Activated T-cell treated with anti-CD3 and anti-CD28 coated beads, Interleukin-2, amount 50 U/mL, for 24 hours (primary cell): ENCODE data around the gene CBX1.

Experiments used
- DNase-seq: peaks from one replicate; pipeline ENCODE4 v3.0.0-alpha.2; 2020
- H3K27ac Mint-ChIP-seq: 2 replicates; pipeline ENCODE4 v1.8.0; 2020; ENCODE audit warnings: mild to moderate bottlenecking, mixed read lengths
- H3K27me3 Mint-ChIP-seq: 2 replicates; pipeline ENCODE4 v1.8.0; 2020; ENCODE audit warnings: mixed read lengths
- H3K36me3 Mint-ChIP-seq: 2 replicates; pipeline ENCODE4 v1.8.0; 2020; ENCODE audit warnings: low read depth, mixed read lengths
- H3K4me1 Mint-ChIP-seq: 2 replicates; pipeline ENCODE4 v1.8.0; 2020; ENCODE audit warnings: low read depth, mixed read lengths
- H3K4me3 Mint-ChIP-seq: 2 replicates; pipeline ENCODE4 v1.8.0; 2020; ENCODE audit warnings: mild to moderate bottlenecking, moderate library complexity, mixed read lengths
- H3K9me3 Mint-ChIP-seq: 2 replicates; pipeline ENCODE4 v1.8.0; 2020; ENCODE audit warnings: mixed read lengths

Gene CBX1

GRCh38 chr17:48054238-48055185 is 46.8 kb downstream of the CBX1 start:
- Mint-ChIP-seq H3K27me3 (no peaks in the 10 kb centered on the region), H3K27ac (peak overlapping the region; percentile 96), H3K4me3 (peak overlapping the region; percentile 54), H3K9me3 (no peaks in the 10 kb centered on the region), H3K4me1 (peaks cover 66% of the 10 kb centered on the region), H3K36me3 (peaks cover 96% of the 10 kb centered on the region)
- no peak for DNase-seq

DNA sequence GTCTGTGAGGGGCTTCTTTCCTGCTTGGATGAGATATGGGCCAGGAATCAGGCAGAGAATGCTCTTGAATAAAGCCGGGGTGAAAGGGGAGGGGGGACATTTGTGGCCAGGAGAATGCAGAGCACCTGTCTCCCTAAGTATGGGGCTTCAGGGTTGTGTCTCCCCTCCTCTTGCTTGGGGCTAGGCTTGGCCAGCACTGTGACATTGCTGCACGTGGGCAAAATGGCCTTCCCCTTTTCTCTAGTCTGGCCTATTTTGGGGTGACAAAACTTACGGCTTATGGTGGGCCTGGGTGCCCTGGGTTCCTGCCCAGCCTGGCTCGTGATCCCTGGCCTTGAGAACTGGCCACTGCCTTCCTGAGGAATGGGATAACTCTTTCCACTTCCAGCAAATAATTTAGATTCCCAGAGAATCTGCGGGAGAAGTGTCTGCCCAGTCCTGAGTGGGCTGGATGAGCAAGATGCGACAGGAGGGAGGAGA is 47.5 kb downstream of the CBX1 start:
- peak overlapping the region; percentile 13 for H3K4me3 Mint-ChIP-seq

DNA sequence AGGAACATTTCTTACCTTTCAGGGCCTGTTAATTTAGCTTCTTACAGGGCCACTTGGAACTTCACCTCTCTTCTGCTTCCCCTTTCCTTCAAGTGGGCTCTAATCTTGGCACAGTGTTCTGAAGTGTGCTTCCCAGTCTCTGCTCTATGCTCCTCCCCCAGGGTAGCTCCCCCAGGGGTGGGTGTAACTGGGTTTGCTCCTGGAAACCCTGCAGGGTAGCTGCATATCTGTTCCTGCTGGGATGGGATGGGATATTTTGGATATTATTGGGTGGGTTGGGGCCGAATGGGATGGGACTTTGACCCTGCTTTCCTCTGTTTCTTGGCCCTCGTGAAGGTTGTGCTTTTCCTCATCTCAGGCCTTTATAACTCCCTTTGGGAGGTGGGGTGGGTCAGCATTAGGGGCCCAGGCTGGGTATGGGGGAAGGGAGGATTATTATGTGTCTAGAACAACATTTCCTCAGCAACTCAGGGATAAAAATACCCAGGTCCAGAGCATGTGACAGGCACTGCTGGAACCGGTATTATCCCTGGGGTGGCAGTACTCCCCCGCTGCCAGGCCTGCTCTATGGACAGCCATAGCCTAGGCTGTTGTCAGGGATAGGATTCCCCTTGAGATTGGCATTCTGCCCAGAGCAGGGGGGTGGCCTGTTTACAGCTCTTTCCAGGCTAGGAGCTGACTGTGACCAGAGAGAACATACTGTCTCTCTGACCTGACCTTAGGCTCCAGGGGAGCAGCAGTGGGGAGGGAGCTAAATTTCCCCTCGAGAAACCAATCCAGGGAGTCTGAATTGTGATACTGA is 48.1 kb downstream of the CBX1 start:
- Mint-ChIP-seq H3K4me3 (peak overlapping the region; percentile 49), H3K4me1 (peaks cover 68% of the 10 kb centered on the region), H3K36me3 (peaks cover 94% of the 10 kb centered on the region), H3K27me3 (no peaks in the 10 kb centered on the region), H3K9me3 (no peaks in the 10 kb centered on the region), H3K27ac (peak overlapping the region; percentile 81)
- no peak for DNase-seq

More for the DNA sequence above, 47.5 kb downstream of the CBX1 start:
- Mint-ChIP-seq H3K9me3 (no peaks in the 10 kb centered on the region), H3K4me1 (peaks cover 68% of the 10 kb centered on the region), H3K27me3 (no peaks in the 10 kb centered on the region), H3K36me3 (peaks cover 96% of the 10 kb centered on the region), H3K27ac (peak overlapping the region; percentile 81)
- no peak for DNase-seq

- Mint-ChIP-seq H3K4me1 (peaks cover 71% of the 10 kb centered on the region), H3K27me3 (no peaks in the 10 kb centered on the region), H3K27ac (peak overlapping the region; percentile 81), H3K36me3 (peaks cover 92% of the 10 kb centered on the region), H3K4me3 (peak overlapping the region; percentile 49), H3K9me3 (no peaks in the 10 kb centered on the region)
- no peak for DNase-seq
These were observed 49.4 kb downstream of the CBX1 start for GRCh38 chr17:48051706-48052486.

- peaks cover 91% of the 10 kb centered on the region for H3K36me3 Mint-ChIP-seq
- H3K4me3 Mint-ChIP-seq = peak overlapping the region; percentile 49
- no peak for DNase-seq
- H3K9me3 Mint-ChIP-seq = no peaks in the 10 kb centered on the region
- H3K27me3 Mint-ChIP-seq = no peaks in the 10 kb centered on the region
- H3K4me1 Mint-ChIP-seq = peaks cover 72% of the 10 kb centered on the region
- peak overlapping the region; percentile 81 for H3K27ac Mint-ChIP-seq
These were observed 50.0 kb downstream of the CBX1 start for GRCh38 chr17:48051283-48051682.

DNA sequence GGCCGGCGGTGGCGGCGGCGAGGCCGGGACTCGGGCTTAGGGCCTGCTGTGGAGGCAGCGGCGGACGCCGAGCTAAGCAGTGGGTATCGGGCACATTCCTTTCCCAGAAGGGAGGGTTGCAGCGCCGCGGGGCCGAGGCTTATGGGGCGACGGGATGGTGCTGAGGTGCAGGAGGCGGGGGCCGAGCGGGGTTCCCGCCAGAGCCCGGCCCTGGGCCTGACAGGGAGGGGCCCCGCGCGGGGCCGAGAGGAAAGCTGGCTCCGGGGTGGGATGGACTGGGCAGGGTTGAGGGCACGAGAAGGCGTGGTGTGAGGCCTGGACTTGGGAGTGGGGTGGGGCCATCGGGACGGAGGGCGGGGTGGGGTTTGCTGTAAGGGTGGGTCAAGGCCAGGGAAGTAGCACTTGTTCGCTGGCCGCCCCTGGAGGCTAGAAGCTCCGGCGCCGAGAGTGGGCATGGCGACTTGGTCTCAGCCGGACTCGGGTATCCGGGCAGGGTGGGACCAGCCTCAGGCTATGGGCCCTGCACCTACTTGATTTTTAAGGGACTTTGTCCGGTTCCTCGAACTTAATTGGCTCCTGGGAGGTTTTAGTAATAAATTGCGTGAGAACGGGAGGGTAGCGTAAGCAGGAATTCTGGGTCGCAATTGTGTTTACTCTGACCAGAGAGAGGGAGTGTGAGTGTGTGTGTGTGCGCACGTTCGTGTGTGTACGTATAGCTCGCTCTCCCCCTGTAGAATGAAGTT is 52.7 kb downstream of the CBX1 start:
- peaks cover 73% of the 10 kb centered on the region for H3K36me3 Mint-ChIP-seq
- no peak for DNase-seq
- peaks cover 59% of the 10 kb centered on the region for H3K4me1 Mint-ChIP-seq
- H3K4me3 Mint-ChIP-seq = peak overlapping the region; percentile 93
- peak overlapping the region; percentile 98 for H3K27ac Mint-ChIP-seq
- no peaks in the 10 kb centered on the region for H3K27me3 Mint-ChIP-seq
- no peaks in the 10 kb centered on the region for H3K9me3 Mint-ChIP-seq

GRCh38 chr17:48047741-48048383 is 53.4 kb downstream of the CBX1 start, which contains the start of gene NFE2L1:
TSS of gene NFE2L1 (plus strand) at chr17:48048359. CDS start at chr17:48051119, 2,760 bp downstream.
- Mint-ChIP-seq H3K36me3 (peaks cover 66% of the 10 kb centered on the region), H3K9me3 (no peaks in the 10 kb centered on the region), H3K4me1 (peaks cover 55% of the 10 kb centered on the region), H3K27me3 (no peaks in the 10 kb centered on the region), H3K4me3 (peak within 1 kb of the TSS; percentile 93), H3K27ac (peak within 1 kb of the TSS; percentile 98)
- DNase-seq = peak; percentile 97

DNA sequence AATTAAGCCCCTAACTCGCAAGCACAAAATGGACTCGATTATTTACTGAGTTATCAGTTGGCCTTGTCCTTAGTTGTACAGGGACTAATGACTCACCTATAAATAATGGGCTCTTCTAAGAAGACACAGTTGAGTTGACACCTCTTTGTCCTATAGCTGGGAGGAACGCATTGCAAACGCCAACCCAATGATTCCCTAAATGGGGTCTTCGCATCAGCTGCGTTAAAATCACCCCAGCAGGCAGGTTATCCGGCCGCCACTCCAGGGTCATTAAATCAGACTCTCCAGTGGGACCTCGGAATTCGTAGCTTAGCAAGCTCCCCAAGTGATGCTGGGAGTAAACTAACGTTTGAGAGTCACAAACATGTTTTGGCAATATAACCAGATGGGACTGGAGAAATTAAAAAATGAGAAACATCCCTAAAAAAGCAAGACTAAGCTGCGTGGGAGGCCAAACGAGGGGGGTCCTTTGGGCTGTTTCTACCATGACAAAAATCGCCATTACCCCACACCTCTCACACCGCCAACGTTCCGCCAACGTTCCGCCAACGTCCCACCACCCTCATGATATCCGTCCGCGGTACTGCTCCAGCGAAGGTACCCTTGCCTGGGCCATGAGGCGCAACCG is 54.1 kb downstream of the CBX1 start:
- H3K27me3 Mint-ChIP-seq = no peaks in the 10 kb centered on the region
- H3K4me1 Mint-ChIP-seq = peaks cover 49% of the 10 kb centered on the region
- peaks cover 60% of the 10 kb centered on the region for H3K36me3 Mint-ChIP-seq
- H3K4me3 Mint-ChIP-seq = peak overlapping the region; percentile 93
- H3K9me3 Mint-ChIP-seq = no peaks in the 10 kb centered on the region
- H3K27ac Mint-ChIP-seq = peak overlapping the region; percentile 98
- DNase-seq = no peak

- Mint-ChIP-seq H3K4me1 (peaks cover 40% of the 10 kb centered on the region), H3K36me3 (peaks cover 50% of the 10 kb centered on the region), H3K9me3 (no peaks in the 10 kb centered on the region), H3K27ac (peak overlapping the region; percentile 98), H3K4me3 (peak overlapping the region; percentile 93), H3K27me3 (no peaks in the 10 kb centered on the region)
- DNase-seq = no peak
These were observed 55.0 kb downstream of the CBX1 start for GRCh38 chr17:48046296-48046695.

DNA sequence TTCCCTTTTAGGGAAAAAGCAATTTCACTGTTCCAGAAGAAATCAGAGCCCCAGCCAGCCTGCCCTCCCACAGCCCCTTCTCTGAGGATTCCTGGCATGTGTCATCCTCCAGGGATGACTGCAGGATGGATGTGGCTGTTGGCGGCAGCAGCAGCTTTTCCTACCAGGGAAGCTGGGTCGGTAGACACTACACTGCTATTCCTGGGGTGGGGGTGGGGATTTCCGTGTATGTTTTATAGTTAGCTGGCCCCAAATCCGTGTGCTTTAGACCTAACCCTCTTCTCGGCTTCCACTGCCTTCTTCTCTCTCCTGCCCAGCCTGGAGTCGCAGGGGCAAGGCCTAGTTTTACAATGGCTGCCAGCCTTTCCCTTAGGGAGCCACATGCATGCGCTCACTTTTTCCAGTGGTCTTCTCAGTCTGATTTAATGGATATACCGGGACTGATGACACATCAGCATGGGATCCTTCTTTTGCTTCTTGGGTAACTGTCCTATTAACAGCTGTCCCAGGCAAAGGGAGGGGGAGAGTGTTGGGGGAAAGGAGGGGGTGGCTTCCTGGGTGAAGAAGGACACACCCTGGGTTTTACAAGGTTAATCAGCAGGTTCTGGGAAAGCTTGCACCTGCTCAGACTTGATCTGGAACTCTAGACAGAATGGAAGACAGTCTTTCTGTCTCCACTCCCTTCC is 55.8 kb downstream of the CBX1 start:
- H3K4me1 Mint-ChIP-seq = peaks cover 31% of the 10 kb centered on the region
- H3K27ac Mint-ChIP-seq = peak overlapping the region; percentile 56
- no peaks in the 10 kb centered on the region for H3K9me3 Mint-ChIP-seq
- no peak for DNase-seq
- H3K4me3 Mint-ChIP-seq = peak overlapping the region; percentile 93
- H3K27me3 Mint-ChIP-seq = no peaks in the 10 kb centered on the region
- peaks cover 42% of the 10 kb centered on the region for H3K36me3 Mint-ChIP-seq

DNA sequence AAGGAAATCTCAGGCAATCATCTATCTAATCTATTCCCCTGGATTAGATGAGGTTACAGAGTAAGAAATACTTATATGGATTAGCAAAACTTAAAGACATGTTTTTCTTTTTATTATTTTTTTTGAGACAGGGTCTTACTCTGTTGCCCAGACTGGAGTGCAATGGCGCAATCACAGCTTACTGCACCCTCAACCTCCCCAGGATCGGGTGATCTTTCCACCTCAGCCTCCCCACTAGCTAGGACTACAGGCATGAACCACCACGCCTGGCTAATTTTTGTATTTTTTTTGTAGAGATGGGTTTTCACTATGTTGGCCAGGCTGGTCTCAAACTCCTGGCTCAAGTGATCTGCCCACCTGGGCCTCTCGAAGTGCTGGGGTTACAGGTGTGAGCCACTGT is 56.4 kb downstream of the CBX1 start:
- no peaks in the 10 kb centered on the region for H3K27me3 Mint-ChIP-seq

DNA sequence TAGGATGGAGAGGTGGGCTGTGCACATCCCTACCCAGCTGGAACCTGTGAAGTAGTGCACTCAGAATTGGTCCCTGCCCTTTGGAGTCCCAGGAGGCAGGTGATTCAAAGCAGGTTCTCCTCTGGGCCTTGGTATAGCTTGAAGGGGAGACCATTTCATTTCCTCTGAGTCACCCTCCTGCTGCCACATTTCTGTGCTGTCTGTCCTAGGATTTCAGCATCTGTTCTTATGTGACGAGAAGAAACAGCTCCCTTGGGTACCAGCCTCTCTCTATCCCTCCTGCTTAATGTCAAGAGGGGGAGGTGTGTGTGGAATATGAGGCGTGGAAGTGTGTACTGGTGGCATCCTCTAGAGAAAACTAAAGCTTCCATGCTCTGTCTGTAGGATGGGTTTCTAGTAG is 58.1 kb downstream of the CBX1 start:
- no peak for DNase-seq
- H3K9me3 Mint-ChIP-seq = no peaks in the 10 kb centered on the region
- H3K4me1 Mint-ChIP-seq = peaks cover 23% of the 10 kb centered on the region
- H3K36me3 Mint-ChIP-seq = peaks cover 20% of the 10 kb centered on the region
- H3K27ac Mint-ChIP-seq = no peak overlapping the region
- H3K4me3 Mint-ChIP-seq = no peak overlapping the region
- H3K27me3 Mint-ChIP-seq = peaks cover 12% of the 10 kb centered on the region

More for the DNA sequence above, 56.4 kb downstream of the CBX1 start:
- no peaks in the 10 kb centered on the region for H3K9me3 Mint-ChIP-seq
- H3K4me3 Mint-ChIP-seq = no peak overlapping the region
- DNase-seq = no peak
- H3K4me1 Mint-ChIP-seq = peaks cover 26% of the 10 kb centered on the region
- no peak overlapping the region for H3K27ac Mint-ChIP-seq
- H3K36me3 Mint-ChIP-seq = peaks cover 36% of the 10 kb centered on the region
